HepG2 (cell line): ENCODE measurements around the gene TP73. TPM values are rescaled to one million over a fixed set of nuclear protein-coding genes. Genes with fewer than 3 reads are reported as not detected.
A peak's percentile ranks its signal among the peaks of the same experiment; 100 is the strongest.

Experiments
- AGO1 ChIP-seq: fragments of 200-400 bp; formaldehyde crosslinking; IDR thresholded peaks from 2 replicates; pipeline ENCODE4 v1.6.1; 2017; ENCODE audit warnings: mild to moderate bottlenecking, low read depth, low read length, moderate library complexity; ENCODE audit not compliant: poor library complexity, severe bottlenecking
- ASH2L ChIP-seq: fragments of 300-600, 200-600 bp; sonication (generic); IDR thresholded peaks from 2 replicates; pipeline ENCODE4 v1.7.0; 2017; ENCODE audit warnings: low read depth, mild to moderate bottlenecking, moderate library complexity, mixed read lengths, low read length; ENCODE audit not compliant: insufficient read length
- CHD2 ChIP-seq: IDR thresholded peaks from 2 replicates; pipeline ENCODE4 v1.6.1; 2011; ENCODE audit warnings: low read depth, low read length, improper control_type of control experiment
- HCFC1 ChIP-seq: fragments of 150-350 bp; IDR thresholded peaks from 2 replicates; pipeline ENCODE4 v1.6.1; 2014; ENCODE audit warnings: low read depth, low read length
- KAT8 ChIP-seq: IDR thresholded peaks from 2 replicates; pipeline ENCODE4 v1.6.1; 2016; ENCODE audit warnings: missing genetic modification reagents, missing compliant biosample characterization
- PRMT3 ChIP-seq: sonication (generic); formaldehyde crosslinking; IDR thresholded peaks from 2 replicates; pipeline ENCODE4 v1.8.1; 2022; ENCODE audit warnings: low read depth, mild to moderate bottlenecking, moderate library complexity, missing genetic modification reagents, borderline replicate concordance
- SMARCE1 ChIP-seq: fragments of 450-650 bp; IDR thresholded peaks from 2 replicates; pipeline ENCODE4 v1.6.1; 2017; ENCODE audit warnings: borderline replicate concordance
- ZFP36 ChIP-seq: fragments of 150-350 bp; IDR thresholded peaks from 2 replicates; pipeline ENCODE4 v1.6.1; 2018; ENCODE audit warnings: borderline replicate concordance, low read length, low read depth; ENCODE audit not compliant: partially characterized antibody
- ZNF235 ChIP-seq: sonication (generic); formaldehyde crosslinking; IDR thresholded peaks from 2 replicates; pipeline ENCODE4 v1.8.1; 2023; ENCODE audit warnings: mild to moderate bottlenecking, missing genetic modification reagents, borderline replicate concordance
- ZNF282 ChIP-seq: fragments of 450-650 bp; IDR thresholded peaks from 2 replicates; pipeline ENCODE4 v1.6.1; 2018; ENCODE audit not compliant: partially characterized antibody
- ZNF703 ChIP-seq: sonication (generic); formaldehyde crosslinking; IDR thresholded peaks from 2 replicates; pipeline ENCODE4 v1.5.1; 2020; ENCODE audit warnings: missing genetic modification reagents, mild to moderate bottlenecking, moderate library complexity, borderline replicate concordance
- ZNF816 ChIP-seq: sonication (generic); formaldehyde crosslinking; IDR thresholded peaks from 2 replicates; pipeline ENCODE4 v1.8.0; 2022; ENCODE audit warnings: missing genetic modification reagents, mild to moderate bottlenecking, borderline replicate concordance
- ZZZ3 ChIP-seq: sonication (generic); formaldehyde crosslinking; IDR thresholded peaks from 2 replicates; pipeline ENCODE4 v1.4.0; 2020; ENCODE audit warnings: missing genetic modification reagents, mild to moderate bottlenecking, borderline replicate concordance
- polyA plus RNA-seq, 8 experiments: library from polyadenylated mRNA; depleted of rRNA in 3 of 8; stranded (reverse) in 7 of 8; unstranded in 1 of 8; fragments of >200 nt; fragmentation: Illumina TruSeq in 4 of 8; extraction: Trizol in 4 of 8; gene quantifications; 2 replicates each; pipeline versions ENCODE4 v1.2.1 to v1.2.3, GENCODE V29; 2011 to 2016; ENCODE audit warnings: low read depth in 4 of 8, missing spikeins in 1 of 8, mixed read lengths in 1 of 8; ENCODE audit not compliant: insufficient read depth in 1 of 8
- total RNA-seq, 5 experiments: library from RNA; depleted of rRNA; stranded (reverse); fragments of >200 nt; fragmentation: Illumina TruSeq; extraction: Trizol; gene quantifications; 2 replicates each; pipeline ENCODE4 v1.2.3, GENCODE V29; 2016; ENCODE audit warnings: low read depth in 1 of 5
- TF ChIP-seq, protein P1 (sequence below): IDR thresholded peaks from 2 replicates; pipeline ENCODE4 v1.6.1; 2016; ENCODE audit warnings: low read depth
- TF ChIP-seq, protein P2 (sequence below): sonication (generic); formaldehyde crosslinking; IDR thresholded peaks from 2 replicates; pipeline ENCODE4 v1.4.0; 2020; ENCODE audit warnings: missing genetic modification reagents, borderline replicate concordance
- TF ChIP-seq, protein P3 (sequence below): IDR thresholded peaks from 2 replicates; pipeline ENCODE4 v1.6.1; 2016
- TF ChIP-seq, protein P4 (sequence below): sonication (generic); formaldehyde crosslinking; IDR thresholded peaks from 2 replicates; pipeline ENCODE4 v1.4.0; 2020; ENCODE audit warnings: missing genetic modification reagents, borderline replicate concordance

TP73 gene
- total and polyA plus RNA-seq, 2 of the 13 experiments (the other 11 are each of a cell fraction or from before 2014, with no cell fraction given) = 0.49 to 1.1 TPM

DNA sequence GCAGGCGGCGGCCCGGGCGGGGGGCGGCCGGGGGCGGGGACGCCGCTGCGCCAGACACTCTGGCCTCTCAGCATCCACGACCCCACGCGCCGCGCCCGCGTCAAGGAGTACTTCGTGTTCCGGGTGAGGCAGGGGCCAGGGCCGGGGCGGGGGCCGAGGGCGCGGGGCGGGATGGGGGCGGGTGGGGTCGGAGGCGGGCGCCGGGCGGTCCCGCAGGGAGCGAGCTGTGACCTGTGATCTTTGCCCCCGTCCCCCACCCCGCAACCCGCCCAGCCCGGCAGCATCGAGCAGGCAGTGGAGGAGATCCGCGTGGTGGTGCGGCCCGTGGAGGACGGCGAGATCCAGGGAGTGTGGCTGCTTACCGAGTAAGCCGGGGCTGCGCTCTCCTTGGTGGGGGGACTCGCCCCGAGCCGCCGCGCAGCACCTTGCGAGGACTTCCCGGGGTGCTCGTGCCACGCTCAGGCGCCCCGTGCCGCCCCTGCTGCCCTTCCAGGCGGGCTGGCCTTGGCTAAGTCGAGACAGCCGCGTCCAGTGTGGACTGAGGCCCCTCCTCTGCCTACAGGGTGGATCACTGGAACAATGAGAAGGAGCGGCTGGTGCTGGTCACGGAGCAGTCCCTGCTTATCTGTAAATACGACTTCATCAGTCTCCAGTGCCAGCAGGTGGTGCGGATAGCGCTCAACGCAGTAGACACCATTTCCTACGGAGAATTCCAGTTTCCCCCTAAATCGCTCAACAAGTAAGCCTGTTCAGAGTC, 27.0 kb upstream of the TP73 start (continued):
- no peak for TF ChIP-seq SMARCE1
- no peak for TF ChIP-seq AGO1
- no peak for TF ChIP-seq ZNF282
- TF ChIP-seq ZFP36 = no peak
- TF ChIP-seq ZNF816 (CRISPR knock-in tag) = no peak
- TF ChIP-seq, protein P1, sequence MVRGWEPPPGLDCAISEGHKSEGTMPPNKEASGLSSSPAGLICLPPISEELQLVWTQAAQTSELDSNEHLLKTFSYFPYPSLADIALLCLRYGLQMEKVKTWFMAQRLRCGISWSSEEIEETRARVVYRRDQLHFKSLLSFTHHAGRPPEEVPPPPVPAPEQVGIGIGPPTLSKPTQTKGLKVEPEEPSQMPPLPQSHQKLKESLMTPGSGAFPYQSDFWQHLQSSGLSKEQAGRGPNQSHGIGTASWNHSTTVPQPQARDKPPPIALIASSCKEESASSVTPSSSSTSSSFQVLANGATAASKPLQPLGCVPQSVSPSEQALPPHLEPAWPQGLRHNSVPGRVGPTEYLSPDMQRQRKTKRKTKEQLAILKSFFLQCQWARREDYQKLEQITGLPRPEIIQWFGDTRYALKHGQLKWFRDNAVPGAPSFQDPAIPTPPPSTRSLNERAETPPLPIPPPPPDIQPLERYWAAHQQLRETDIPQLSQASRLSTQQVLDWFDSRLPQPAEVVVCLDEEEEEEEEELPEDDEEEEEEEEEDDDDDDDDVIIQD (CRISPR knock-in tag) = no peak
- no peak for TF ChIP-seq HCFC1
- TF ChIP-seq ZNF703 = no peak
- TF ChIP-seq, protein P2, sequence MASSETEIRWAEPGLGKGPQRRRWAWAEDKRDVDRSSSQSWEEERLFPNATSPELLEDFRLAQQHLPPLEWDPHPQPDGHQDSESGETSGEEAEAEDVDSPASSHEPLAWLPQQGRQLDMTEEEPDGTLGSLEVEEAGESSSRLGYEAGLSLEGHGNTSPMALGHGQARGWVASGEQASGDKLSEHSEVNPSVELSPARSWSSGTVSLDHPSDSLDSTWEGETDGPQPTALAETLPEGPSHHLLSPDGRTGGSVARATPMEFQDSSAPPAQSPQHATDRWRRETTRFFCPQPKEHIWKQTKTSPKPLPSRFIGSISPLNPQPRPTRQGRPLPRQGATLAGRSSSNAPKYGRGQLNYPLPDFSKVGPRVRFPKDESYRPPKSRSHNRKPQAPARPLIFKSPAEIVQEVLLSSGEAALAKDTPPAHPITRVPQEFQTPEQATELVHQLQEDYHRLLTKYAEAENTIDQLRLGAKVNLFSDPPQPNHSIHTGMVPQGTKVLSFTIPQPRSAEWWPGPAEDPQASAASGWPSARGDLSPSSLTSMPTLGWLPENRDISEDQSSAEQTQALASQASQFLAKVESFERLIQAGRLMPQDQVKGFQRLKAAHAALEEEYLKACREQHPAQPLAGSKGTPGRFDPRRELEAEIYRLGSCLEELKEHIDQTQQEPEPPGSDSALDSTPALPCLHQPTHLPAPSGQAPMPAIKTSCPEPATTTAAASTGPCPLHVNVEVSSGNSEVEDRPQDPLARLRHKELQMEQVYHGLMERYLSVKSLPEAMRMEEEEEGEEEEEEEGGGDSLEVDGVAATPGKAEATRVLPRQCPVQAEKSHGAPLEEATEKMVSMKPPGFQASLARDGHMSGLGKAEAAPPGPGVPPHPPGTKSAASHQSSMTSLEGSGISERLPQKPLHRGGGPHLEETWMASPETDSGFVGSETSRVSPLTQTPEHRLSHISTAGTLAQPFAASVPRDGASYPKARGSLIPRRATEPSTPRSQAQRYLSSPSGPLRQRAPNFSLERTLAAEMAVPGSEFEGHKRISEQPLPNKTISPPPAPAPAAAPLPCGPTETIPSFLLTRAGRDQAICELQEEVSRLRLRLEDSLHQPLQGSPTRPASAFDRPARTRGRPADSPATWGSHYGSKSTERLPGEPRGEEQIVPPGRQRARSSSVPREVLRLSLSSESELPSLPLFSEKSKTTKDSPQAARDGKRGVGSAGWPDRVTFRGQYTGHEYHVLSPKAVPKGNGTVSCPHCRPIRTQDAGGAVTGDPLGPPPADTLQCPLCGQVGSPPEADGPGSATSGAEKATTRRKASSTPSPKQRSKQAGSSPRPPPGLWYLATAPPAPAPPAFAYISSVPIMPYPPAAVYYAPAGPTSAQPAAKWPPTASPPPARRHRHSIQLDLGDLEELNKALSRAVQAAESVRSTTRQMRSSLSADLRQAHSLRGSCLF = no peak
- TF ChIP-seq, protein P3, sequence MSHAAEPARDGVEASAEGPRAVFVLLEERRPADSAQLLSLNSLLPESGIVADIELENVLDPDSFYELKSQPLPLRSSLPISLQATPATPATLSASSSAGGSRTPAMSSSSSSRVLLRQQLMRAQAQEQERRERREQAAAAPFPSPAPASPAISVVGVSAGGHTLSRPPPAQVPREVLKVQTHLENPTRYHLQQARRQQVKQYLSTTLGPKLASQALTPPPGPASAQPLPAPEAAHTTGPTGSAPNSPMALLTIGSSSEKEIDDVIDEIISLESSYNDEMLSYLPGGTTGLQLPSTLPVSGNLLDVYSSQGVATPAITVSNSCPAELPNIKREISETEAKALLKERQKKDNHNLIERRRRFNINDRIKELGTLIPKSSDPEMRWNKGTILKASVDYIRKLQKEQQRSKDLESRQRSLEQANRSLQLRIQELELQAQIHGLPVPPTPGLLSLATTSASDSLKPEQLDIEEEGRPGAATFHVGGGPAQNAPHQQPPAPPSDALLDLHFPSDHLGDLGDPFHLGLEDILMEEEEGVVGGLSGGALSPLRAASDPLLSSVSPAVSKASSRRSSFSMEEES (CRISPR knock-in tag) = no peak
- peak; percentile 34 for TF ChIP-seq ASH2L
- TF ChIP-seq ZNF235 = peak; percentile 68; the same call in 1 of the 2 replicates
- no peak for TF ChIP-seq ZZZ3 (CRISPR knock-in tag)
- TF ChIP-seq PRMT3 (CRISPR knock-in tag) = no peak
- no peak for TF ChIP-seq KAT8 (CRISPR knock-in tag)
- no peak for TF ChIP-seq CHD2
- TF ChIP-seq, protein P4, sequence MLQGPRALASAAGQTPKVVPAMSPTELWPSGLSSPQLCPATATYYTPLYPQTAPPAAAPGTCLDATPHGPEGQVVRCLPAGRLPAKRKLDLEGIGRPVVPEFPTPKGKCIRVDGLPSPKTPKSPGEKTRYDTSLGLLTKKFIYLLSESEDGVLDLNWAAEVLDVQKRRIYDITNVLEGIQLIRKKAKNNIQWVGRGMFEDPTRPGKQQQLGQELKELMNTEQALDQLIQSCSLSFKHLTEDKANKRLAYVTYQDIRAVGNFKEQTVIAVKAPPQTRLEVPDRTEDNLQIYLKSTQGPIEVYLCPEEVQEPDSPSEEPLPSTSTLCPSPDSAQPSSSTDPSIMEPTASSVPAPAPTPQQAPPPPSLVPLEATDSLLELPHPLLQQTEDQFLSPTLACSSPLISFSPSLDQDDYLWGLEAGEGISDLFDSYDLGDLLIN (CRISPR knock-in tag) = no peak
